NCI-H2196 treated with DMSO at 0.1 percent for 48 hours (cell line): Measurements from ENCODE around the gene GSKIP.

Experiments used
- DNase-seq: peaks from one replicate; lab custom pipeline; 2025; ENCODE audit not compliant: unreplicated experiment; lab: John Stamatoyannopoulos, UW

GSKIP gene

GRCh38 chr14:96376093-96376492 is 12.8 kb downstream of the GSKIP start:
- no peak for DNase-seq

- DNase-seq: no peak
These were observed 17.4 kb downstream of the GSKIP start for GRCh38 chr14:96380735-96381134.

- no peak for DNase-seq
These were observed 20.1 kb downstream of the GSKIP start for GRCh38 chr14:96383445-96383844.

GRCh38 chr14:96384053-96384452 is 20.7 kb downstream of the GSKIP start:
- DNase-seq: no peak

- DNase-seq: no peak
These were observed 21.4 kb downstream of the GSKIP start for GRCh38 chr14:96384740-96385139.

- DNase-seq: no peak
These were observed 22.1 kb downstream of the GSKIP start for GRCh38 chr14:96385385-96385784.

GRCh38 chr14:96390965-96391292 is 27.6 kb downstream of the GSKIP start:
- DNase-seq: no peak

- peak; percentile 55 for DNase-seq
These were observed 28.2 kb downstream of the GSKIP start for GRCh38 chr14:96391293-96392118.

GRCh38 chr14:96393071-96393691 is 29.9 kb downstream of the GSKIP start:
- no peak for DNase-seq

- DNase-seq: no peak
These were observed 30.9 kb downstream of the GSKIP start for GRCh38 chr14:96394047-96394815.

GRCh38 chr14:96398432-96398831 is 35.1 kb downstream of the GSKIP start:
- DNase-seq: no peak

- no peak for DNase-seq
These were observed 35.6 kb downstream of the GSKIP start for GRCh38 chr14:96398921-96399320.

GRCh38 chr14:96399405-96399804 is 36.1 kb downstream of the GSKIP start:
- DNase-seq: no peak

GRCh38 chr14:96400495-96400894 is 37.2 kb downstream of the GSKIP start:
- DNase-seq: no peak

GRCh38 chr14:96403409-96403808 is 40.1 kb downstream of the GSKIP start:
- no peak for DNase-seq

GRCh38 chr14:96405677-96406076 is 42.4 kb downstream of the GSKIP start:
- DNase-seq: no peak

- no peak for DNase-seq
These were observed 44.7 kb downstream of the GSKIP start for GRCh38 chr14:96407935-96408570.

- no peak for DNase-seq
These were observed 45.3 kb downstream of the GSKIP start for GRCh38 chr14:96408608-96409007.

GRCh38 chr14:96409701-96410100 is 46.4 kb downstream of the GSKIP start:
- no peak for DNase-seq

GRCh38 chr14:96410119-96410518 is 46.8 kb downstream of the GSKIP start:
- DNase-seq: no peak

- DNase-seq: no peak
These were observed 50.2 kb downstream of the GSKIP start for GRCh38 chr14:96413526-96413925.

GRCh38 chr14:96415559-96415958 is 52.2 kb downstream of the GSKIP start:
- no peak for DNase-seq
